OCI-LY3 (cell line): ENCODE results near the gene CGREF1.
"Not testable (repeated sequence)": the region's sequence is repeated elsewhere in the genome, so short reads cannot be mapped to it uniquely, and the experiment has no call there.

Experiments used
- H2AFZ ChIP-seq: fragments of 200-600, 300-600 bp; shearing (Covaris generic); 2 replicates; pipeline ENCODE4 v1.6.0; 2014; ENCODE audit warnings: antibody characterized with exemption, low read depth, low read length
- H3K27ac ChIP-seq: fragments of 200-600, 300-600 bp; sonication (generic); 2 replicates; pipeline ENCODE4 v1.5.1; 2014; ENCODE audit warnings: mild to moderate bottlenecking, low read length, moderate library complexity, mixed read lengths
- H3K27me3 ChIP-seq: fragments of 200-600, 300-600 bp; sonication (generic); 2 replicates; pipeline ENCODE4 v1.6.1; 2014; ENCODE audit warnings: low read depth, low read length, mixed read lengths
- H3K36me3 ChIP-seq: fragments of 200-600, 300-600 bp; sonication (generic); replicated peaks from 2 replicates; pipeline ENCODE3; 2014; ENCODE audit warnings: low read depth, low read length, mixed read lengths
- H3K4me1 ChIP-seq: fragments of 300-600, 200-600 bp; sonication (generic); 2 replicates; pipeline ENCODE4 v1.6.1; 2014; ENCODE audit warnings: low read length, mixed read lengths
- H3K4me2 ChIP-seq: fragments of 200-600, 300-600 bp; sonication (generic); 2 replicates; pipeline ENCODE4 v1.6.1; 2014; ENCODE audit warnings: low read length, mixed read lengths
- H3K4me3 ChIP-seq: fragments of 300-600, 200-600 bp; sonication (generic); 2 replicates; pipeline ENCODE4 v1.5.1; 2014; ENCODE audit warnings: antibody characterized with exemption, mild to moderate bottlenecking, low read length, moderate library complexity
- H3K79me2 ChIP-seq: fragments of 300-600, 200-600 bp; shearing (Covaris generic); 2 replicates; pipeline ENCODE4 v1.6.1; 2014; ENCODE audit warnings: mild to moderate bottlenecking, low read length, mixed read lengths
- H3K9ac ChIP-seq: fragments of 300-600, 200-600 bp; shearing (Covaris generic); 2 replicates; pipeline ENCODE4 v1.6.0; 2014; ENCODE audit warnings: mild to moderate bottlenecking, low read length, moderate library complexity
- H3K9me3 ChIP-seq: fragments of 200-600, 300-600 bp; shearing (Covaris generic); 2 replicates; pipeline ENCODE4 v1.6.1; 2014; ENCODE audit warnings: low read length, mixed read lengths; ENCODE audit not compliant: insufficient read depth
- H4K20me1 ChIP-seq: fragments of 200-600, 300-600 bp; sonication (generic); 2 replicates; pipeline ENCODE4 v1.6.1; 2016; ENCODE audit warnings: low read length, mixed read lengths; ENCODE audit not compliant: insufficient read depth
- EZH2phosphoT487 ChIP-seq: fragments of 200-600 bp; shearing (Covaris generic); IDR thresholded peaks from 2 replicates; pipeline ENCODE4 v1.6.1; 2018; ENCODE audit warnings: antibody characterized with exemption, mixed run types, low read depth
- TF ChIP-seq, protein P1 (sequence below): fragments of 200-600, 300-600 bp; sonication (generic); IDR thresholded peaks from 2 replicates; pipeline ENCODE4 v1.5.1; 2014; ENCODE audit warnings: antibody characterized with exemption, low read length, low read depth

Gene CGREF1

DNA sequence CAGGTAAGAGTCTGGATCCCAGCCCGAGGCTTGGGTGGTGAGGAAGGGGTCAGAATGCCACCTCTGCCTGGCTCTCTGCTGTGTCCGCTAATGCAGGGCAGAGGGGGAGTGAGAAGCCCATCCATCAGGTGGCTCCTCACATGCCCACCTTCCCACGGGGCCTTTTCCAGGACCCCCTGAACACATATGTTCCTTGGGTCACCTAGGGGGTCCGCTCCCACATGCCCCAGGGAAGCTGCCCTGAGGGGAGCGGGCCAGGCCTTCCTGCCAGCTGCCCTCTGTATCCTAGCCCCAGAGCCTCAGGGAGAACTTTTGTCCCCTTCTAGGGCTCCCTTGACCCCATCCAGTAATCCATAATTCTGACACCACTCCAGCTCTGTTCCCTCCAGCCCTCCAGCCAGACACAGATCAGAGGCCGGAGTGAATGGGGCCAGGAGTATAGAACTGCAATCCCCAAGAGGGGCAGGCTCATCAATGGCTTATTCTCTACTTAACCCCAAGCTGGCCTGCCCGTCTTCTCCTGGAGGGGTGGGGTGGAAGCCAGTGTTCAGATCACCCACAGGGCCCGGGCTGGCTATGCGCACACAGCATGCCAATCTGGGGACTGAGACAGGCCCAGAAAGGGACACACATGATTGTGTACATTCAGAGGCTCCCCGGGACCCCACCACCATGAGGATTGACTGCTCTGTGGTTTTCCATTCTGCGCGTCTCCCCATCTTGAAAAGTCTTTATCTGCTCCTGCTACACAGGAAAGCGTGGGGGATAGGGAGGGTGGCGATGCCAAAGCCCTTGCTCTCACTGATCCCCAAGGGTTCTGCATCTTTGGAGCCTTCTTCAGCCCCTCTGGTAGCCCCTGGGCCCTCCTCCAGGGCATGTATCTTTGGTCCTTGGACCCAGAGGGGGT, 39.4 kb downstream of the CGREF1 start:
- no peaks in the 10 kb centered on the region for H3K36me3 ChIP-seq
- H3K4me2 ChIP-seq = no peak overlapping the region
- H3K9me3 ChIP-seq = no peaks in the 10 kb centered on the region
- H3K79me2 ChIP-seq = no peaks in the 10 kb centered on the region
- no peak overlapping the region for H3K4me3 ChIP-seq
- peaks cover 10% of the 10 kb centered on the region for H3K27me3 ChIP-seq
- no peak overlapping the region for H2AFZ ChIP-seq
- H3K9ac ChIP-seq = no peak overlapping the region
- peaks cover 13% of the 10 kb centered on the region for H3K4me1 ChIP-seq
- H3K27ac ChIP-seq = no peak overlapping the region
- TF ChIP-seq, protein P1, sequence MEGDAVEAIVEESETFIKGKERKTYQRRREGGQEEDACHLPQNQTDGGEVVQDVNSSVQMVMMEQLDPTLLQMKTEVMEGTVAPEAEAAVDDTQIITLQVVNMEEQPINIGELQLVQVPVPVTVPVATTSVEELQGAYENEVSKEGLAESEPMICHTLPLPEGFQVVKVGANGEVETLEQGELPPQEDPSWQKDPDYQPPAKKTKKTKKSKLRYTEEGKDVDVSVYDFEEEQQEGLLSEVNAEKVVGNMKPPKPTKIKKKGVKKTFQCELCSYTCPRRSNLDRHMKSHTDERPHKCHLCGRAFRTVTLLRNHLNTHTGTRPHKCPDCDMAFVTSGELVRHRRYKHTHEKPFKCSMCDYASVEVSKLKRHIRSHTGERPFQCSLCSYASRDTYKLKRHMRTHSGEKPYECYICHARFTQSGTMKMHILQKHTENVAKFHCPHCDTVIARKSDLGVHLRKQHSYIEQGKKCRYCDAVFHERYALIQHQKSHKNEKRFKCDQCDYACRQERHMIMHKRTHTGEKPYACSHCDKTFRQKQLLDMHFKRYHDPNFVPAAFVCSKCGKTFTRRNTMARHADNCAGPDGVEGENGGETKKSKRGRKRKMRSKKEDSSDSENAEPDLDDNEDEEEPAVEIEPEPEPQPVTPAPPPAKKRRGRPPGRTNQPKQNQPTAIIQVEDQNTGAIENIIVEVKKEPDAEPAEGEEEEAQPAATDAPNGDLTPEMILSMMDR = no peak
- no peak for TF ChIP-seq EZH2phosphoT487
- H4K20me1 ChIP-seq = no peaks in the 10 kb centered on the region

DNA sequence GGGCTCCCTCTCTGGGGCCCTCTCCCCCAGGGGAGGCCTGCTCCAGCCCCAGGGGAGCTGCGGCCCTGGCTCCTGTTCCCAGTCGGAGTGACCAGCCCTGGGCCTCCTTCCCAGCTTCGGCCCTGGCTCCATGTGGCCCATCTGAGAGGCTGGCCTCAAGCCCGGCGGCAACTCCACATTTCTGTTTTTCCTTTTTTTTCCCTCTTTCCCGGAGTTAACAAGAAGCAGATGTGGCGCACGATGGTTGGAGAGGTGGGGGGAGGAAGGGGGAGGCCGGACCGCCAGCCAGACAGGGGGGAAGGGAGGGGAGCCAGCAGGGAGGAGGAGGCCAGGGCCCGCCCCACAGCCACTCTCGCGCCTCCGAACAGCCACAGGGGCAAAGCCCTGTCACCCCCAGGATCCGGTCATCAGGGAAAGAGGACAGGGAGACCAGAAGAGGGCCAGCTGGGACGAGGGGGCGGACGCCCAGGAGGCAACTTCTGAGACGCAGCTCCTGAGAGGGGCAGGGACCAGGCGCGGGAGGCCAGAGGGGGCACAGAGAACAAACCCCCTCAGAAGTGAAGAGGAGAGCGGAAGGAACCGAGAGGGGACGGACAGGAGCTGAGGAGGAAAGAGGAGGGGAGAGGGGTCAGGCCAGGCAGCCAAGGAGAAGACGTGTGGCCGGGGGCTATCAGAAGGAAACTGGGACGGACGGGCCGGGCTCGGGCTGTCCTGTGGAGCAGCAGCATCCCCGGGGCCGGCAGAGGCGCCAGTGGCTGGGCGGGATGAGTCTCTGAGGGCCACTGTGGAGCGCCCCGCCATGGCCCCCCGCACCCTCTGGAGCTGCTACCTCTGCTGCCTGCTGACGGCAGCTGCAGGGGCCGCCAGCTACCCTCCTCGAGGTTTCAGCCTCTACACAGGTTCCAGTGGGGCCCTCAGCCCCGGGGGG, 40.4 kb downstream of the CGREF1 start, which contains the start of gene EMILIN1:
Gene EMILIN1, plus strand, starts transcription at position 349 of the 928 bp plus-strand sequence. Its CDS starts 451 bp downstream, at position 800.
- Histone ChIP-seq H3K4me2 (no peak within 1 kb of the TSS), H3K27ac (no peak within 1 kb of the TSS), H4K20me1 (no peaks in the 10 kb centered on the region), H2AFZ (no peak within 1 kb of the TSS), H3K4me3 (no peak within 1 kb of the TSS), H3K27me3 (peaks cover 10% of the 10 kb centered on the region), H3K36me3 (no peaks in the 10 kb centered on the region), H3K9me3 (no peaks in the 10 kb centered on the region), H3K9ac (no peak within 1 kb of the TSS), H3K4me1 (peaks cover 13% of the 10 kb centered on the region), H3K79me2 (no peaks in the 10 kb centered on the region)
- TF ChIP-seq EZH2phosphoT487 = no peak
- TF ChIP-seq, protein P1 = no peak

DNA sequence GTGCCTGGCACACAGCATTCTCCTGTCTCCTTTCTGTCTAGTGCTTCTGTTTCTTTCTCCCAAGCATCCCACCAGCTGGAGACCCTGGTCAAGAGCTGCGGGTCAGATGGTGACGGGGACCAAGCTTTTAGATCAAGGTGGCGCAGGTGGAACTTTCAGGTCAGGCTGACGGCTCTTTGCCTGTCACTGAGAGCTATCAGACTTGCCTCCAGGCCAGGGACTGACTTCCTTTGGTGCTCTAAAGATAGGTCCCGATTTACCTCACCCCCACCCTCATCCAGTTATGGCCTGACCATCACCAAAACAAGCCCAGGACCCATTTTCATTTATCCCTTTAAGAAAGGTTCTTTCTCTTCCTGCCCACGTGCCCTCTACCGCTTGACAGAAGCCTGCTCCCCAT, 41.7 kb downstream of the CGREF1 start:
- Histone ChIP-seq H2AFZ (no peak overlapping the region), H3K4me1 (peaks cover 19% of the 10 kb centered on the region), H3K9ac (no peak overlapping the region), H3K4me2 (no peak overlapping the region), H3K36me3 (no peaks in the 10 kb centered on the region), H3K4me3 (no peak overlapping the region), H3K27ac (no peak overlapping the region), H3K9me3 (no peaks in the 10 kb centered on the region), H3K27me3 (peaks cover 10% of the 10 kb centered on the region), H4K20me1 (no peaks in the 10 kb centered on the region), H3K79me2 (no peaks in the 10 kb centered on the region)
- TF ChIP-seq, protein P1 = no peak
- TF ChIP-seq EZH2phosphoT487 = no peak

DNA sequence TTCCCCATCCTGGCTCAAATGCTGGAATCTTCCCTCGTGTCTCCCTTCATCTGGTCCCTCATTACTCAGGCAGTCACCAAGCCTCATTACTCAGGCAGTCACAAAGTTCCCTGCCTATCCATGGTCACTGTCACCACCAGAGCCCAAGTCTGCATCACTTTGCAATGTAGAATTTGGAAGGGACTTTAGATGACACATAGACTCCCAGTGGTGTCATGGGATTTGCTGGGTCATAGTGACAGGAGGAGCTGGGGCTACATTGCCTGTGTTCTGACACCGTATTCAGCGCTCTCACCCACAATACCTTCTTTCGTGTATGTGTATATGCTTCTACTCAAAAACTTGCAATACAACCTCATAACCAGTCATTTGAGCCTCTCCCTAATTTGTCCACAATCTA, 42.6 kb downstream of the CGREF1 start:
- Histone ChIP-seq H3K4me1 (peaks cover 15% of the 10 kb centered on the region), H3K27me3 (peaks cover 10% of the 10 kb centered on the region), H3K9ac (no peak overlapping the region), H3K9me3 (no peaks in the 10 kb centered on the region), H2AFZ (no peak overlapping the region), H4K20me1 (no peaks in the 10 kb centered on the region), H3K36me3 (no peaks in the 10 kb centered on the region), H3K79me2 (peaks cover 2% of the 10 kb centered on the region), H3K27ac (no peak overlapping the region), H3K4me3 (no peak overlapping the region), H3K4me2 (no peak overlapping the region)
- TF ChIP-seq EZH2phosphoT487 = no peak
- TF ChIP-seq, protein P1 = no peak

DNA sequence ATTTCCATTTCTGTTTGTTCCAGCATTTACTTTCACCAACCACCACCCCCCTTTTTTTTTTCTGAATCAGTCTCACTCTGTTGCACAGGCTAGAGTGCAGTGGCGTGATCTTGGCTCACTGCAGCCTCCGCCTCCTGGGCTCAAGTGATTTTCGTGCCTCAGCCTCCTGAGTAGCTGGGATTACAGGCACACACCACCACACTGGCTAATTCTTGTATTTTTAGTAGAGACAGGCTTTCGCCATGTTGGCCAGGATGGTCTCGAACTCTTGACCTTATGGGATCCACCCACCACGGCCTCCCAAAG, 43.4 kb downstream of the CGREF1 start:
- H3K4me2 ChIP-seq, H3K27ac ChIP-seq, H3K4me3 ChIP-seq, H4K20me1 ChIP-seq, H3K36me3 ChIP-seq, H3K79me2 ChIP-seq, H3K9ac ChIP-seq, H3K27me3 ChIP-seq, H2AFZ ChIP-seq, H3K9me3 ChIP-seq: not testable (repeated sequence)
- peaks cover 11% of the 10 kb centered on the region for H3K4me1 ChIP-seq
